Liver (tissue), 9 donors: ENCODE data around the gene CSAG2. TPM values are rescaled to one million over a fixed set of nuclear protein-coding genes. Genes with fewer than 3 reads are reported as not detected.
"Not testable (repeated sequence)": the region's sequence is repeated elsewhere in the genome, so short reads cannot be mapped to it uniquely, and the experiment has no call there.

ENCODE experiments used
- DNase-seq: peaks from one replicate; pipeline ENCODE4 v3.0.0-alpha.2; 2017; ENCODE audit warnings: low spot score
- H3K27ac ChIP-seq, 2 donors: one replicate each; pipeline ENCODE4 v1.7.0; 2013; ENCODE audit warnings: inconsistent platforms in 2 of 2, low read length in 2 of 2, control low read depth in 1 of 2, low read depth in 1 of 2, mild to moderate bottlenecking in 1 of 2
- H3K27me3 ChIP-seq, 4 donors: one replicate each; pipeline versions ENCODE4 v1.6.1 to v1.7.0; 2013; ENCODE audit warnings: low read length in 3 of 4, inconsistent platforms in 1 of 4, mild to moderate bottlenecking in 1 of 4, moderate library complexity in 1 of 4; ENCODE audit not compliant: control insufficient read depth in 4 of 4, insufficient read depth in 4 of 4
- H3K36me3 ChIP-seq, 4 donors: one replicate each; pipeline versions ENCODE4 v1.6.1 to v1.7.0; 2013; ENCODE audit warnings: low read length in 3 of 4, mild to moderate bottlenecking in 3 of 4, low read depth in 1 of 4, moderate library complexity in 1 of 4; ENCODE audit not compliant: control insufficient read depth in 4 of 4, insufficient read depth in 3 of 4
- H3K4me1 ChIP-seq, 4 donors: one replicate each; pipeline versions ENCODE4 v1.6.1 to v1.7.0; 2013; ENCODE audit warnings: low read length in 3 of 4, mild to moderate bottlenecking in 3 of 4, moderate library complexity in 1 of 4; ENCODE audit not compliant: control insufficient read depth in 4 of 4, insufficient read depth in 4 of 4
- H3K4me3 ChIP-seq, 3 donors: one replicate each; pipeline versions ENCODE4 v1.6.1 to v1.7.0; 2013; ENCODE audit warnings: low read length in 3 of 3, control low read depth in 1 of 3, low read depth in 1 of 3, mild to moderate bottlenecking in 1 of 3
- H3K9ac ChIP-seq, 2 donors: one replicate each; pipeline ENCODE4 v1.7.0; 2013; ENCODE audit warnings: low read length in 2 of 2, mild to moderate bottlenecking in 2 of 2, moderate library complexity in 2 of 2, control low read depth in 1 of 2, low read depth in 1 of 2
- H3K9me3 ChIP-seq, 4 donors: one replicate each; pipeline versions ENCODE4 v1.6.1 to v1.7.0; 2013; ENCODE audit warnings: low read length in 3 of 4; ENCODE audit not compliant: control insufficient read depth in 4 of 4
- NR2F2 ChIP-seq: IDR thresholded peaks from 2 replicates; pipeline ENCODE4 v1.6.1; 2016; ENCODE audit warnings: antibody characterized with exemption
- RAD21 ChIP-seq, 2 donors: IDR thresholded peaks; 2 replicates each; pipeline ENCODE4 v1.6.1; 2016; ENCODE audit warnings: antibody characterized with exemption in 2 of 2, mild to moderate bottlenecking in 2 of 2
- RXRA ChIP-seq, 2 donors: IDR thresholded peaks; 2 replicates each; pipeline ENCODE4 v1.6.1; 2017 to 2018; ENCODE audit warnings: antibody characterized with exemption in 2 of 2, mild to moderate bottlenecking in 1 of 2
- whole genome bisulfite sequencing: extraction: QIAGEN DNeasy Blood & Tissue Kit; methylation state at CpG from one replicate; pipeline ENCODE4 v1.1.7; 2013; 5-methylcytosine and 5-hydroxymethylcytosine counted together
- polyA plus RNA-seq, 2 donors: library from polyadenylated mRNA; stranded (reverse) in 1 of 2; unstranded in 1 of 2; fragments of 200-250 nt in 1 of 2; fragments of >200 nt in 1 of 2; fragmentation: Nextera tagmentation in 1 of 2; extraction: Ambion mirVana in 1 of 2; gene quantifications; one replicate each; pipeline versions ENCODE4 v1.2.1 to v1.2.3, GENCODE V29; 2013 to 2015
- total RNA-seq, 2 donors: library from RNA; depleted of rRNA; stranded (reverse); fragments of >200 nt; gene quantifications; one replicate each; pipeline ENCODE4 v1.2.3, GENCODE V29; 2014
- donor health status: healthy.
- donor health status: healthy.
- donor health status: healthy.
- donor health status: healthy.
- donor health status: healthy.

Gene CSAG2
- total and polyA plus RNA-seq, 4 donors: 0.14 TPM; not detected in 3

DNA sequence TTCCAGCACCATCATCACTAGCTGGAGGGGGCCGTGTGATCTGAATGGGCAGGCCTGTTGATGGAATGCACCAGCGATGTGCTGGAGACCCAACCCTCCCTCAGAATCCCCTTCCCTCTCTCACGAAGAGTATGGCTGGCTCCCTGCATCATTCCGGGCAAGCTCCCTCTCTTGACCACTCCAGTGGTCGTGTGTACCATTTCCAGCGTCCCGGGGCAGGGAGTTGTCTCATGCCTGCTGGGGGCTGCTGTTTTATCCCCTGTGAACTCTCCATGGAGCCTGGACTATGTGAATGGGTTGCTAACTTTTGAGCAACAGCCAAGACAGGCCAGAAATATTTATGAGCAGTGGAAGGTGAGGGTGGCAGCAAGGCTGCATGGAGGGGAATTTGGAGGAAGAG, 16.3 kb upstream of the CSAG2 start:
- Histone ChIP-seq H3K36me3 (no peaks in the 10 kb centered on the region), H3K9ac (no peak overlapping the region), H3K4me1 (no peaks in the 10 kb centered on the region), H3K4me3 (no peak overlapping the region), H3K9me3 (no peaks in the 10 kb centered on the region), H3K27ac (no peak overlapping the region), H3K27me3 (peaks cover 0 to 2% (median 0%) of the 10 kb centered on the region in 4 donors)
- DNase-seq: no peak
- TF ChIP-seq RXRA (IDR thresholded peaks at IDR 0.05) (no peak), NR2F2 (no peak), RAD21 (IDR thresholded peaks at IDR 0.05) (no peak)
- 77% methylated on average over 7 of the region's 7 CpGs for WGBS

DNA sequence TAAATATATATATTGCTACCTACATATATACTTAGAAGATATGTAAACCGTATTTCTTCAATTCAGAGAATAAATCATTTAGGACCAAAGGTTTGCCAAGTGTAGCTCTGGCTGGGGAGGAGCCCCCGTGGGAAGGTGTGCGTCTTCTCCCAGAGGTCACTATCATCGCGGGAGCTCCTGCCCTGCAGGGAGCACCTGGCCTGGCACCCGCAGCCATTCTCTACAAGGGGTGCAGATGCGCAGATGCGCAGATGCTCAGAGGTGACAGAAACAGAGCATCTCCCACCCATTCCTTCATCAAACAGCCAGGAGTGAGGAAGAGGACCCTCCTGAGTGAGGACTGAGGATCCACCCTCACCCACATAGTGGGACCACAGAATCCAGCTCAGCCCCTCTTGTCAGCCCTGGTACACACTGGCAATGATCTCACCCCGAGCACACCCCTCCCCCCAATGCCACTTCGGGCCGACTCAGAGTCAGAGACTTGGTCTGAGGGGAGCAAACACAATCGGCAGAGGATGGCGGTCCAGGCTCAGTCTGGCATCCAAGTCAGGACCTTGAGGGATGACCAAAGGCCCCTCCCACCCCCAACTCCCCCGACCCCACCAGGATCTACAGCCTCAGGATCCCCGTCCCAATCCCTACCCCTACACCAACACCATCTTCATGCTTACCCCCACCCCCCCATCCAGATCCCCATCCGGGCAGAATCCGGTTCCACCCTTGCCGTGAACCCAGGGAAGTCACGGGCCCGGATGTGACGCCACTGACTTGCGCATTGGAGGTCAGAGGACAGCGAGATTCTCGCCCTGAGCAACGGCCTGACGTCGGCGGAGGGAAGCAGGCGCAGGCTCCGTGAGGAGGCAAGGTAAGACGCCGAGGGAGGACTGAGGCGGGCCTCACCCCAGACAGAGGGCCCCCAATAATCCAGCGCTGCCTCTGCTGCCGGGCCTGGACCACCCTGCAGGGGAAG, 5.0 kb upstream of the CSAG2 start, which contains the start of gene MAGEA2B:
TSS of gene MAGEA2B (plus strand) at position 814 of the 973 bp plus-strand sequence. CDS start 2,479 bp downstream, outside the sequence.
- H3K4me1 ChIP-seq, H3K27me3 ChIP-seq, H3K36me3 ChIP-seq, H3K4me3 ChIP-seq, H3K9ac ChIP-seq, H3K9me3 ChIP-seq, DNase-seq, H3K27ac ChIP-seq: not testable (repeated sequence)
- no CpG with 5 or more reads among the region's 35 CpGs for WGBS

DNA sequence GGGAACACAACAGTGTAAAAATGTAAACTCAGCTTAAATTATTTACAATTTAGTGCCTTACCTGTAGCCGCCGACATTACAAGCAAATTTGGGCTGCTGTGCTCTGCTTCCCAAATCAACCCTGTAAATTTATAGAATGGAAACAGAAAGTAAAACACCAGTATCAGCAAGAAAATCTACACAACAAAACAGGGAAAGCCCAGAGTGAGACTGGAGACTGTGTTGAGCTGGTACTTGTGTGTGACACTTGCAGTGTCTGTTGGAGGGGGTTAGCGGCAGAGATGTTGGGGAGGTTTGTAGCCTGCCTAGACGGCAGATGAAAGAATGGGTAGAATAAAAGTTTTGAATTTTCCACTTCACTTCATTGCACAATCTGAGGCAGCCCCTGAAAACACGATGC, 4.1 kb upstream of the CSAG2 start:
- no CpG with 5 or more reads among the region's 5 CpGs for WGBS
- not testable (repeated sequence) for H3K27ac ChIP-seq, H3K27me3 ChIP-seq, H3K36me3 ChIP-seq, H3K4me3 ChIP-seq, H3K9ac ChIP-seq, DNase-seq, H3K9me3 ChIP-seq, H3K4me1 ChIP-seq

DNA sequence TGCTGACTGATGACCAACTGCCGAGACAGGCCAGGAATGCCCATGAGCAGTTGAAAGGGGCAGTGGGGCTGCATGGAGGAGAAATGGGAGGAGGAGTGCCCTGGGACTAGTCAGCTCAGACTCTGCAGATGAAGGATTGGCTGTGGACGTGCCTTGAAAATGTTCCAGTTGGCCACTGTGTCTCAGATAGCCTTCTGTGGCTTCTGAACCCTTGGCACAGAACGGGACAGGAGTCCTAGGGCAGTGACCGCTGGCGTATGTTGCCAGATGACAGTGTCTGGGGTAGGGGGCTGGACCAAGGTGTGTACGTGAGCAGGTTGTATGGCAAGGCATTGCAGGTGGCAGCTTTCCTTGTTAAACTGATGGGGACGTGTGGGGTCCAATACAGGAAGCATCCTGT, 2.6 kb downstream of the CSAG2 start:
- not testable (repeated sequence) for H3K27ac ChIP-seq, DNase-seq, H3K27me3 ChIP-seq, H3K9ac ChIP-seq, H3K36me3 ChIP-seq, H3K4me1 ChIP-seq, H3K4me3 ChIP-seq, H3K9me3 ChIP-seq
- WGBS: 85% methylated on average over 2 of the region's 7 CpGs

DNA sequence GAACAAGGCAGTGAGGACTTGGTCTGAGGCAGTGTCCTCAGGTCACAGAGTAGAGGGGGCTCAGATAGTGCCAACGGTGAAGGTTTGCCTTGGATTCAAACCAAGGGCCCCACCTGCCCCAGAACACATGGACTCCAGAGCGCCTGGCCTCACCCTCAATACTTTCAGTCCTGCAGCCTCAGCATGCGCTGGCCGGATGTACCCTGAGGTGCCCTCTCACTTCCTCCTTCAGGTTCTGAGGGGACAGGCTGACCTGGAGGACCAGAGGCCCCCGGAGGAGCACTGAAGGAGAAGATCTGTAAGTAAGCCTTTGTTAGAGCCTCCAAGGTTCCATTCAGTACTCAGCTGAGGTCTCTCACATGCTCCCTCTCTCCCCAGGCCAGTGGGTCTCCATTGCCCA, 8.7 kb downstream of the CSAG2 start:
- H3K4me3 ChIP-seq, H3K9me3 ChIP-seq, H3K4me1 ChIP-seq, DNase-seq, H3K36me3 ChIP-seq, H3K9ac ChIP-seq, H3K27me3 ChIP-seq, H3K27ac ChIP-seq: not testable (repeated sequence)
- whole genome bisulfite sequencing: 96% methylated on average over 4 of the region's 5 CpGs

DNA sequence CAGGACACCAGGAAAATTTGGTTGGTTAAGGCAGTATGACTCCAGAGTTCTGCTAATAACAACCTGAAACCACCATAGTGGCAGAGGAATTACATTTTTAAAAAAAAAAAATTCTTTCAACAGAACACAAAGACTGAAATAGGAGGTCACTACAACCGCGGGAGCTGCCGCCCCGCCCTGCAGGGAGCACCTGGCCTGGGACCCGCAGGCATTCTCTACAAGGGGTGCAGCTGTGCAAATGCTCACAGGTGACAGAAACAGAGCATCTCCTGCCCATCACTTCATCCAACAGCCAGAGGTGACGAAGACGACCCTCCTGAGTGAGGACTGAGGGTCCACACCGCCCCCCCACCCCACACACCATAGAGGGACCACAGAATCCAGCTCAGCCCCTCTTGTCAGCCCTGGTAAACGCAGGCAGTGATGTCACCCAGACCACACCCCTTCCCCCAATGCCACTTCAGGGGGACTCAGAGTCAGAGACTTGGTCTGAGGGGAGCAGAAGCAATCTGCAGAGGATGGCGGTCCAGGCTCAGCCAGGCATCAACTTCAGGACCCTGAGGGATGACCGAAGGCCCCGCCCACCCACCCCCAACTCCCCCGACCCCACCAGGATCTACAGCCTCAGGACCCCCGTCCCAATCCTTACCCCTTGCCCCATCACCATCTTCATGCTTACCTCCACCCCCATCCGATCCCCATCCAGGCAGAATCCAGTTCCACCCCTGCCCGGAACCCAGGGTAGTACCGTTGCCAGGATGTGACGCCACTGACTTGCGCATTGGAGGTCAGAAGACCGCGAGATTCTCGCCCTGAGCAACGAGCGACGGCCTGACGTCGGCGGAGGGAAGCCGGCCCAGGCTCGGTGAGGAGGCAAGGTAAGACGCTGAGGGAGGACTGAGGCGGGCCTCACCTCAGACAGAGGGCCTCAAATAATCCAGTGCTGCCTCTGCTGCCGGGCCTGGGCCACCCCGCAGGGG, 10.8 kb downstream of the CSAG2 start, which contains the start of gene MAGEA3:
TSS of gene MAGEA3 (plus strand) at position 843 of the 980 bp plus-strand sequence. CDS start 2,039 bp downstream, outside the sequence.
- not testable (repeated sequence) for DNase-seq, H3K36me3 ChIP-seq, H3K27ac ChIP-seq, H3K27me3 ChIP-seq, H3K9me3 ChIP-seq, H3K4me1 ChIP-seq, H3K9ac ChIP-seq, H3K4me3 ChIP-seq
- WGBS: 82% methylated on average over 7 of the region's 34 CpGs

DNA sequence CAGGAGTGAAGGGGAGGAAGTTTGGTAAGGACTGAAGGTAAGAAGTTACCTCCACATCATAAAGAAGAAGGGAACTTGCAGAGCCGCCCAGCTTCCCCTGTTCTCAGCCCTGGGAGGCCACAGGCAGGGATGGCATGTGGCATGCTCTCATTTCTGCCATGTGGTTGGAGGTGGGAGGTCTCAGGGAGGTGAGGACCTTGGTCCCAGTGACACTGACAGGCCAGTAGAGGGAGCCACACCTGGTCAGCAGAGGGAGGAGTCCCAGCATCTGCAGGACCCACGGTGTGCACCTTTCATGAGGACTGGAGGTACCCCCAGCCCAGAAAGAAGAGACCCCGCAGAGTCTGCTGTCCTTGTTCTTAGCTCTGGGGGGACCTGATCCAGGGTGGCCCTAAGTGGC, 28.1 kb downstream of the CSAG2 start:
- no CpG with 5 or more reads among the region's 3 CpGs for WGBS
- not testable (repeated sequence) for H3K4me3 ChIP-seq, H3K27ac ChIP-seq, H3K4me1 ChIP-seq, DNase-seq, H3K9ac ChIP-seq, H3K9me3 ChIP-seq, H3K36me3 ChIP-seq, H3K27me3 ChIP-seq
